GM12878 (cell line): ENCODE results near the gene KCTD16. TPM values are rescaled to one million over a fixed set of nuclear protein-coding genes. Genes with fewer than 3 reads are reported as not detected.

Experiments used
- ATAC-seq: fragments of 200-7000 bp; cut with Tn5 transposase; 3 replicates; pipeline ENCODE4 v1.9.1; 2020; ENCODE audit warnings: mild to moderate bottlenecking, moderate library complexity
- BruUV-seq: library from RNA; stranded (reverse); fragments of 400-500 nt; replicated peaks from 2 replicates; lab custom pipeline; 2021; lab: Mats Ljungman, UMichigan
- CTCF ChIA-PET: fragments of 300-600 bp; sonication (Branson Sonifier 250); formaldehyde crosslinking; extraction: SDS; loops from one replicate; lab custom pipeline; 2021; ENCODE audit warnings: inconsistent platforms; lab: Yijun Ruan, JAX
- POLR2A ChIA-PET: fragments of 350-600 bp; formaldehyde crosslinking; extraction: SDS; loops from one replicate; lab custom pipeline; 2021; ENCODE audit warnings: inconsistent platforms; lab: Charles Lee
- RAD21 ChIA-PET: fragments of 300-600 bp; sonication (Branson Sonifier 250); formaldehyde crosslinking; loops from one replicate; lab custom pipeline; 2023; ENCODE audit warnings: antibody characterized with exemption; ENCODE audit not compliant: unreplicated experiment; lab: Charles Lee
- SMC1A ChIA-PET: fragments of 300-600 bp; sonication (Branson Sonifier 250); formaldehyde crosslinking; loops from one replicate; lab custom pipeline; 2023; ENCODE audit not compliant: unreplicated experiment, uncharacterized antibody; lab: Charles Lee
- DNase-seq: peaks from one replicate; pipeline ENCODE4 v3.0.0-alpha.2; 2011; ENCODE audit warnings: low read depth, low spot score
- FAIRE-seq: peaks from 3 replicates; lab custom pipeline; 2011; peaks lifted over from hg19 to GRCh38; lab: Jason Lieb, UNC
- H2AFZ ChIP-seq: 2 replicates; pipeline ENCODE4 v1.6.0; 2011; ENCODE audit warnings: low read depth, low read length, control low read depth; ENCODE audit not compliant: control insufficient read depth
- H3K27ac ChIP-seq: 2 replicates; pipeline ENCODE4 v1.5.1; 2011; ENCODE audit warnings: control low read depth; ENCODE audit not compliant: control insufficient read depth, insufficient read depth
- H3K27me3 ChIP-seq, 2 experiments: replicated peaks in 1 of 2; 2 replicates each; pipeline versions ENCODE4 v1.6.0 to v1.6.1; 2011; ENCODE audit warnings: low read length in 1 of 2; ENCODE audit not compliant: control insufficient read depth in 2 of 2, insufficient read depth in 2 of 2
- H3K36me3 ChIP-seq, 2 experiments: 2 replicates each; pipeline ENCODE4 v1.5.1; 2011; ENCODE audit warnings: low read length in 1 of 2; ENCODE audit not compliant: control insufficient read depth in 2 of 2, insufficient read depth in 2 of 2
- H3K4me1 ChIP-seq: 2 replicates; pipeline ENCODE4 v1.6.1; 2011; ENCODE audit warnings: mild to moderate bottlenecking, low read length, moderate library complexity, mixed read lengths; ENCODE audit not compliant: control insufficient read depth, insufficient read depth
- H3K4me2 ChIP-seq: 2 replicates; pipeline ENCODE4 v1.6.0; 2011; ENCODE audit warnings: control low read depth; ENCODE audit not compliant: control insufficient read depth, insufficient read depth
- H3K4me3 ChIP-seq: fragments of 200-600 bp; sonication (generic); 2 replicates; pipeline ENCODE4 v1.5.1; 2016
- H3K79me2 ChIP-seq: 2 replicates; pipeline ENCODE4 v1.6.0; 2011; ENCODE audit warnings: low read length; ENCODE audit not compliant: control insufficient read depth, insufficient read depth
- H3K9ac ChIP-seq: 2 replicates; pipeline ENCODE4 v1.8.0; 2011; ENCODE audit warnings: low read length, control low read depth, mixed read lengths; ENCODE audit not compliant: control insufficient read depth, insufficient read depth
- H3K9me3 ChIP-seq: replicated peaks from 3 replicates; pipeline ENCODE4 v1.5.1; 2011; ENCODE audit warnings: mild to moderate bottlenecking, low read length; ENCODE audit not compliant: control insufficient read depth, insufficient read depth
- H4K20me1 ChIP-seq: 2 replicates; pipeline ENCODE4 v1.6.0; 2011; ENCODE audit not compliant: control insufficient read depth, insufficient read depth
- CEBPZ ChIP-seq: fragments of 150-350 bp; IDR thresholded peaks from 2 replicates; pipeline ENCODE4 v1.6.1; 2016; ENCODE audit warnings: low read depth, low read length
- FOXM1 ChIP-seq: IDR thresholded peaks from 2 replicates; pipeline ENCODE4 v1.6.1; 2012; ENCODE audit warnings: low read depth, mild to moderate bottlenecking, inconsistent platforms, low read length, moderate library complexity
- IRF4 ChIP-seq: IDR thresholded peaks from 2 replicates; pipeline ENCODE4 v1.6.1; 2011; ENCODE audit warnings: low read depth, low read length
- JUND ChIP-seq: IDR thresholded peaks from 2 replicates; pipeline ENCODE4 v1.6.1; 2012; ENCODE audit warnings: low read depth, mild to moderate bottlenecking, low read length, improper control_type of control experiment, moderate library complexity
- NFYA ChIP-seq: IDR thresholded peaks from 2 replicates; pipeline ENCODE4 v1.6.1; 2011; ENCODE audit warnings: low read depth, mild to moderate bottlenecking, low read length, improper control_type of control experiment, borderline replicate concordance
- RB1 ChIP-seq: fragments of 450-650 bp; formaldehyde crosslinking; IDR thresholded peaks from 2 replicates; pipeline ENCODE4 v1.6.1; 2017; ENCODE audit warnings: mild to moderate bottlenecking, borderline replicate concordance
- SMC3 ChIP-seq: IDR thresholded peaks from 2 replicates; pipeline ENCODE4 v1.6.1; 2011; ENCODE audit warnings: low read length, improper control_type of control experiment, borderline replicate concordance
- TCF7 ChIP-seq: IDR thresholded peaks from 2 replicates; pipeline ENCODE4 v1.6.1; 2014; ENCODE audit warnings: antibody characterized with exemption, borderline replicate concordance
- ZNF207 ChIP-seq: fragments of 450-650 bp; IDR thresholded peaks from 2 replicates; pipeline ENCODE4 v1.6.1; 2014; ENCODE audit warnings: antibody characterized with exemption, mild to moderate bottlenecking, borderline replicate concordance
- WGBS: methylation state at CpG from one replicate; pipeline ENCODE4 v1.1.6; 2016; ENCODE audit warnings: low lambda C conversion rate; ENCODE audit not compliant: insufficient replicate concordance, insufficient coverage; ENCODE audit errors: missing lambda C conversion rate; 5-methylcytosine and 5-hydroxymethylcytosine counted together
- in situ Hi-C: fragments of 300-500 bp; cut with MboI; formaldehyde crosslinking; loops from 9 replicates; pipeline ENCODE4 v1.14.3; 2018; ENCODE audit warnings: mixed read lengths
- intact Hi-C: fragments of 100-400 bp; cut with micrococcal nuclease; formaldehyde crosslinking; loops from one replicate; pipeline ENCODE4 v1.14.2; 2022; ENCODE audit not compliant: unreplicated experiment
- polyA plus RNA-seq, 11 experiments: library from polyadenylated mRNA; depleted of rRNA in 4 of 11; unstranded in 6 of 11; stranded (reverse) in 5 of 11; fragments of >200 nt; fragmentation: Nextera tagmentation in 4 of 11; fragmentation: Illumina TruSeq in 1 of 11; extraction: Ambion mirVana in 4 of 11; extraction: Trizol in 1 of 11; gene quantifications; 1 replicate in 1 of 11; 2 replicates in 10 of 11; pipeline versions ENCODE4 v1.2.1 to v1.2.3, GENCODE V29; 2011 to 2016; ENCODE audit warnings: inconsistent platforms in 2 of 11, missing spikeins in 2 of 11, low read depth in 1 of 11
- total RNA-seq, 4 experiments: library from RNA; depleted of rRNA in 3 of 4; stranded (reverse); fragments of >200 nt in 3 of 4; fragmentation: Illumina TruSeq in 1 of 4; extraction: Trizol in 1 of 4; gene quantifications; 2 replicates each; pipeline versions ENCODE4 v1.2.1 to v1.2.3, GENCODE V29; 2013 to 2021
- TF ChIP-seq, protein P1 (sequence below): fragments of 450-650 bp; IDR thresholded peaks from 2 replicates; pipeline ENCODE4 v1.6.1; 2017; ENCODE audit warnings: antibody characterized with exemption, mild to moderate bottlenecking, moderate library complexity
- TF ChIP-seq, protein P2 (sequence below): fragments of 450-650 bp; IDR thresholded peaks from 2 replicates; pipeline ENCODE4 v1.6.1; 2017; ENCODE audit warnings: mild to moderate bottlenecking, moderate library complexity
- TF ChIP-seq, protein P3 (sequence below): IDR thresholded peaks from 2 replicates; pipeline ENCODE4 v1.6.1; 2011; ENCODE audit warnings: mild to moderate bottlenecking, low read depth, low read length, moderate library complexity; ENCODE audit not compliant: insufficient replicate concordance

KCTD16 gene
- total and polyA plus RNA-seq, 10 of the 15 experiments (the other 5 are each of a cell fraction or from before 2014, with no cell fraction given) = 0.03 to 0.10 (median 0.06) TPM; not detected in 3

DNA sequence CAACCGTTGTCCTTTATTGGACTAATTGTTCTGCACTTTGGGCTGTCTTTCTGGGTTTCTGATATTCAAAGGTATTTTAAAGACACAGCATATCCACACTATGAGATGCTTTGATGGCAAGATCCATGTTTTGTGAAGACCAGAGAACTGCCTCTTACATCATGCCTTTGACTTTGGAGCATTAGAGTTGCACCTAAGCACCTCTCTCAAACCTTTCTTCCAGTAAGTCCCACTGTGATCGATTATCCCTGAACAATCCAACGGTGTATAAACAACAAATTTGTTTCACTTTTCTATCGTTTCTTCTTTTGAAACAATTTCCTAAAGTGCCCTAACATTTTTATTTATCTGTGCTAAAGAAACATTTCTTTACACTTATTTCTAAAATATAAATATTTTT, 144.4 kb downstream of the KCTD16 start:
- in situ Hi-C loops = no loop called here
- Histone ChIP-seq H3K4me2 (no peak overlapping the region), H3K9me3 (no peaks in the 10 kb centered on the region), H3K9ac (no peak overlapping the region), H3K36me3 (no peaks in the 10 kb centered on the region), H3K79me2 (no peaks in the 10 kb centered on the region), H3K4me1 (no peaks in the 10 kb centered on the region), H2AFZ (no peak overlapping the region), H3K4me3 (no peak overlapping the region), H4K20me1 (no peaks in the 10 kb centered on the region), H3K27me3 (no peaks in the 10 kb centered on the region), H3K27ac (no peak overlapping the region)
- RAD21 ChIA-PET = no interaction called here
- intact Hi-C loops = no loop called here
- SMC1A ChIA-PET = no interaction called here
- FAIRE-seq (no peak), DNase-seq (no peak), ATAC-seq (no peak)
- POLR2A ChIA-PET = no interaction called here
- WGBS = 25% methylated on average over 4 of the region's 4 CpGs
- CTCF ChIA-PET = no interaction called here
- BruUV-seq = no TSS peak
- TF ChIP-seq ZNF207 = no peak
- TF ChIP-seq IRF4 = no peak
- no peak for TF ChIP-seq FOXM1
- TF ChIP-seq, protein P1, sequence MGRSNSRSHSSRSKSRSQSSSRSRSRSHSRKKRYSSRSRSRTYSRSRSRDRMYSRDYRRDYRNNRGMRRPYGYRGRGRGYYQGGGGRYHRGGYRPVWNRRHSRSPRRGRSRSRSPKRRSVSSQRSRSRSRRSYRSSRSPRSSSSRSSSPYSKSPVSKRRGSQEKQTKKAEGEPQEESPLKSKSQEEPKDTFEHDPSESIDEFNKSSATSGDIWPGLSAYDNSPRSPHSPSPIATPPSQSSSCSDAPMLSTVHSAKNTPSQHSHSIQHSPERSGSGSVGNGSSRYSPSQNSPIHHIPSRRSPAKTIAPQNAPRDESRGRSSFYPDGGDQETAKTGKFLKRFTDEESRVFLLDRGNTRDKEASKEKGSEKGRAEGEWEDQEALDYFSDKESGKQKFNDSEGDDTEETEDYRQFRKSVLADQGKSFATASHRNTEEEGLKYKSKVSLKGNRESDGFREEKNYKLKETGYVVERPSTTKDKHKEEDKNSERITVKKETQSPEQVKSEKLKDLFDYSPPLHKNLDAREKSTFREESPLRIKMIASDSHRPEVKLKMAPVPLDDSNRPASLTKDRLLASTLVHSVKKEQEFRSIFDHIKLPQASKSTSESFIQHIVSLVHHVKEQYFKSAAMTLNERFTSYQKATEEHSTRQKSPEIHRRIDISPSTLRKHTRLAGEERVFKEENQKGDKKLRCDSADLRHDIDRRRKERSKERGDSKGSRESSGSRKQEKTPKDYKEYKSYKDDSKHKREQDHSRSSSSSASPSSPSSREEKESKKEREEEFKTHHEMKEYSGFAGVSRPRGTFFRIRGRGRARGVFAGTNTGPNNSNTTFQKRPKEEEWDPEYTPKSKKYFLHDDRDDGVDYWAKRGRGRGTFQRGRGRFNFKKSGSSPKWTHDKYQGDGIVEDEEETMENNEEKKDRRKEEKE = no peak
- TF ChIP-seq, protein P2, sequence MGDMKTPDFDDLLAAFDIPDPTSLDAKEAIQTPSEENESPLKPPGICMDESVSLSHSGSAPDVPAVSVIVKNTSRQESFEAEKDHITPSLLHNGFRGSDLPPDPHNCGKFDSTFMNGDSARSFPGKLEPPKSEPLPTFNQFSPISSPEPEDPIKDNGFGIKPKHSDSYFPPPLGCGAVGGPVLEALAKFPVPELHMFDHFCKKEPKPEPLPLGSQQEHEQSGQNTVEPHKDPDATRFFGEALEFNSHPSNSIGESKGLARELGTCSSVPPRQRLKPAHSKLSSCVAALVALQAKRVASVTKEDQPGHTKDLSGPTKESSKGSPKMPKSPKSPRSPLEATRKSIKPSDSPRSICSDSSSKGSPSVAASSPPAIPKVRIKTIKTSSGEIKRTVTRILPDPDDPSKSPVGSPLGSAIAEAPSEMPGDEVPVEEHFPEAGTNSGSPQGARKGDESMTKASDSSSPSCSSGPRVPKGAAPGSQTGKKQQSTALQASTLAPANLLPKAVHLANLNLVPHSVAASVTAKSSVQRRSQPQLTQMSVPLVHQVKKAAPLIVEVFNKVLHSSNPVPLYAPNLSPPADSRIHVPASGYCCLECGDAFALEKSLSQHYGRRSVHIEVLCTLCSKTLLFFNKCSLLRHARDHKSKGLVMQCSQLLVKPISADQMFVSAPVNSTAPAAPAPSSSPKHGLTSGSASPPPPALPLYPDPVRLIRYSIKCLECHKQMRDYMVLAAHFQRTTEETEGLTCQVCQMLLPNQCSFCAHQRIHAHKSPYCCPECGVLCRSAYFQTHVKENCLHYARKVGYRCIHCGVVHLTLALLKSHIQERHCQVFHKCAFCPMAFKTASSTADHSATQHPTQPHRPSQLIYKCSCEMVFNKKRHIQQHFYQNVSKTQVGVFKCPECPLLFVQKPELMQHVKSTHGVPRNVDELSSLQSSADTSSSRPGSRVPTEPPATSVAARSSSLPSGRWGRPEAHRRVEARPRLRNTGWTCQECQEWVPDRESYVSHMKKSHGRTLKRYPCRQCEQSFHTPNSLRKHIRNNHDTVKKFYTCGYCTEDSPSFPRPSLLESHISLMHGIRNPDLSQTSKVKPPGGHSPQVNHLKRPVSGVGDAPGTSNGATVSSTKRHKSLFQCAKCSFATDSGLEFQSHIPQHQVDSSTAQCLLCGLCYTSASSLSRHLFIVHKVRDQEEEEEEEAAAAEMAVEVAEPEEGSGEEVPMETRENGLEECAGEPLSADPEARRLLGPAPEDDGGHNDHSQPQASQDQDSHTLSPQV = no peak
- no peak for TF ChIP-seq JUND
- TF ChIP-seq RB1 = no peak
- TF ChIP-seq, protein P3, sequence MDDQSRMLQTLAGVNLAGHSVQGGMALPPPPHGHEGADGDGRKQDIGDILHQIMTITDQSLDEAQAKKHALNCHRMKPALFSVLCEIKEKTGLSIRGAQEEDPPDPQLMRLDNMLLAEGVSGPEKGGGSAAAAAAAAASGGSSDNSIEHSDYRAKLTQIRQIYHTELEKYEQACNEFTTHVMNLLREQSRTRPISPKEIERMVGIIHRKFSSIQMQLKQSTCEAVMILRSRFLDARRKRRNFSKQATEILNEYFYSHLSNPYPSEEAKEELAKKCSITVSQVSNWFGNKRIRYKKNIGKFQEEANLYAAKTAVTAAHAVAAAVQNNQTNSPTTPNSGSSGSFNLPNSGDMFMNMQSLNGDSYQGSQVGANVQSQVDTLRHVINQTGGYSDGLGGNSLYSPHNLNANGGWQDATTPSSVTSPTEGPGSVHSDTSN = no peak
- TF ChIP-seq NFYA = no peak
- no peak for TF ChIP-seq CEBPZ
- TF ChIP-seq TCF7 = no peak
- no peak for TF ChIP-seq SMC3
